GM10248 (cell line): Measurements from ENCODE around the gene PON1.

Source experiments
- CTCF ChIA-PET: fragments of 300-600 bp; sonication (Branson Sonifier 250); formaldehyde crosslinking; extraction: SDS; loops from one replicate; lab custom pipeline; 2021; ENCODE audit warnings: antibody characterized with exemption; lab: Yijun Ruan, JAX
- POLR2A ChIA-PET: fragments of 350-650 bp; sonication (Branson Sonifier 250); formaldehyde crosslinking; extraction: SDS; loops from one replicate; lab custom pipeline; 2020; ENCODE audit warnings: antibody characterized with exemption; lab: Yijun Ruan, JAX
- DNase-seq: peaks from one replicate; pipeline ENCODE4 v3.0.0; 2012; ENCODE audit errors: extremely low spot score
- CTCF ChIP-seq: IDR thresholded peaks from 2 replicates; pipeline ENCODE4 v1.5.1; 2012; ENCODE audit warnings: mild to moderate bottlenecking, low read depth; ENCODE audit errors: extremely low read depth, missing control alignments, control extremely low read depth

The PON1 gene

GRCh38 chr7:95250571-95250970, 73.8 kb downstream of the PON1 start:
- TF ChIP-seq CTCF, result no peak
- POLR2A ChIA-PET, result no interaction called here
- CTCF ChIA-PET, result interaction anchor here (1.1 to 1.6 kb wide), 3 partner anchors 8 to 226 kb away, joined by 3 to 5 read pairs (median 4); no protein-coding TSS in a partner anchor
- no peak for DNase-seq
